NCI-H1105 (cell line): ENCODE measurements around the gene MCHR1.
"Not testable (repeated sequence)": the region's sequence is repeated elsewhere in the genome, so short reads cannot be mapped to it uniquely, and the experiment has no call there.

Experiments
- DNase-seq: peaks from one replicate; lab custom pipeline; 2025; lab: John Stamatoyannopoulos, UW

Gene MCHR1

DNA sequence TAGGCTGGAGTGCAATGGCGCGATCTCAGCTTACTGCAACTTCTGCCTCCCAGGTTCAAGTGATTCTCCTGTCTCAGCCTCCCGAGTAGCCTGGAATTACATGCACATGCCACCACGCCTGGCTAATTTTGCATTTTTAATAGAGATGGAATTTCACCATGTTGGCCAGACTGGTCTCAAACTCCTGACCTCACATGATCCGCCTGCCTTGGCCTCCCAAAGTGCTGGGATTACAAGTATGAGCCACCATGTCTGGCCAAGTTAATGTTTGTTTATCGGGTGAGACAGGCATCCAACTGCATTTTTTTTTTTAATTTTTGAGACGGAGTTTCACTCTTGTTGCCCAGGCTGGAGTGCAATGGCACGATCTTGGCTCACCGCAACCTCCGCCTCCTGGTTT, 22.6 kb upstream of the MCHR1 start:
- not testable (repeated sequence) for DNase-seq

DNA sequence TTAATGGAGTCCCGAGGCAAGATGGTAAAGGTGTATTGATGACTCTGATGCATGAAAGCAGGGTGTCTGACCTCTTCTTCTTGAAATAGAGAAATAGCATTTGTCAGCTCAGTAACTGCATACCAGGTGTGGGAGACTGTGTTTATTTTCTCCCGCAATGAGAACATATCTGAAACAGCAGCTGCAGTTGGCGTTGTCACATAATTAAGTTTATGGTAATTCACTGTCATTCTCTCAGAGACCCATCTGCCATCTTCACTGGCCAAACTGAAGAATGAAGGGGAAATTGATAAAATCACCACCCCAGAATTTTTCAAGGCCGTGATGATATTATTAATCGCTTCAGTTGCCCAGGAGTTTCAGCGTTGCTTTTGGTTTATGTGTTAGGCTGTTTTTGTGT, 20.1 kb upstream of the MCHR1 start:
- no peak for DNase-seq

DNA sequence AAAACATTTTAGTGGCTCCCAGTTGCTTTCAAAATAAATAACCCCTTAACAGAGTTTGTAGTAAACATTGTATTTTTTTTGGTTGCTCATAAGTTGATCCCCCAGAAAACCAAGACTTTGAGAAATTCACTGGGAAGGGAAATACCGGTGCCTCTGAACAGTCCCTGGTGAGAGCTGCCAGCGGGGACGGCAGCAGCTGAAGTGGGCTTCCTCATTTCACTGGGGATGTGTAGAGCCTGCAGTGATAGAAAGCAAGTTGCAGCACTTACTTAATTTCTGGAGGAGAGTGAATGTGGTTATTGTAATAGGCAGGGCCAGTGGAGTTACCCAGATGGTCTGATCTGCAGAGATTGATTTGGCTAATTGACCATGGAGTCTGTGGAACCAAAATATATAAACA, 18.6 kb upstream of the MCHR1 start:
- DNase-seq = no peak

DNA sequence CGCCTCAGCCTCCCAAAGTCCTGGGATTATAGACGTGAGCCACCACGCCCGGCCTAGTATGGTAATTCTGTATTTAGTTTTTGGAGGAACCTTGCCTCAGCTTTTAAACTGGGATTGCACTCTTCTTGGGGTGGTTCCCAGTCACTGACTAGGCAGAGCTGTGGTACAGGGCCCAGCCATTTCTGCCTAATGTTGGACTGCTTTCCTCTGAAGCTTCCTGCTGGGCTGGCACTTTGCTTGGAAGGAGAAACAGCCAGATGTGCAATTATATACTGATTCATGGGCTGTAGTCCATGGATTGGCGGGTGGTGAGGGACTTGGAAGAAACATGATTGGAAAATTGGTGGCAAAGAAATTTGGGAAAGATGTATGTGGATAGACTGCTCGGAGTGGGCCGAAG, 17.6 kb upstream of the MCHR1 start:
- no peak for DNase-seq

DNA sequence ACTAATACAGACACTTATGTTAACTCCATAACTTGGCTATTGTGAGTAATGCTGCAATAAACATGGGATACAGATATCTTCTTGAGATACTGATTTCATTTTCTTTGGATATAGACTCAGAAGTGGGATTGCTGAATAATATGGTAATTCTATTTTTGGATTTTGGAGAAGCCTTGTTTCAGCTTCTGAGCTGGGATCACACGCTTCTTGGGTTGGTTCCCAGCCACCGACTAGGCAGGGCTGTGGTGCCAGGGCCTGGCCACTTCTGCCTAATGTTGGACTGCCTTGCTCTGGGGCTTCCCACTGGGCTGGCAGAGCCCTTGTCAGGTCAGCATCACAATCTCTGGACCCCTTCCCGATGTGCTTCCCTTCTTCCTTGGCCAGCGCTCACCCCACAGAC, 14.0 kb upstream of the MCHR1 start:
- DNase-seq = no peak

DNA sequence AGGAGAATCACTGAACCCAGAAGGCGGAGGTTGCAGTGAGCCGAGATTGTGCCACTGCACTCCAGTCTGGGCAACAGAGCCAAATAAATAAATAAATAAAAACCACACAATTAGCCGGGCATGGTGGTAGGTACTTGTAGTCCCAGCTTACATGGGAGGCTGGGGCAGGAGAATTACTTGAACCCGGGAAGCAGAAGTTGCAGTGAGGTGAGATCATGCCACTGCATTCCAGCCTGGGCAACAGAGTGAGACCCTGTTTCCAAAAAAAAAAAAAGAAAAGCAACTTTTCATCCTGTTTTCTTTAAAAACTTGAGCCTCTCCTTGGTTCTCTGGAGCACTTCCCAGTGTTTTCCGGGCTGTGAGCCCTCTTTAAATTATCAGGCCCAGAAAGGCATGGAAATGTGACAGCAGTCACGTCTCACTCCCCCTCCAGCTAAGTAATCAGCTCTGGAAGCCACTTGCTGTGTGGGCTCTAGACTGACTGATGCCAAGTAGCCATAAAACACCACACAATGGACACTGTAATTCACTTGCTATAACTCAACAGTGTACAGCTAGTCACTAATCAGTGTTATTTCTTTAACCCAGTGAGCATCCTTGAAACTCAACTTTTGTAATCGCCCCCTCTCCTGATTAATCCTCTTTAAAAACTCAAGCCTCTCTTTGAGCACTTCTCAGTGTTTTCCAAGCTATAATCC, 13.0 kb upstream of the MCHR1 start:
- no peak for DNase-seq

DNA sequence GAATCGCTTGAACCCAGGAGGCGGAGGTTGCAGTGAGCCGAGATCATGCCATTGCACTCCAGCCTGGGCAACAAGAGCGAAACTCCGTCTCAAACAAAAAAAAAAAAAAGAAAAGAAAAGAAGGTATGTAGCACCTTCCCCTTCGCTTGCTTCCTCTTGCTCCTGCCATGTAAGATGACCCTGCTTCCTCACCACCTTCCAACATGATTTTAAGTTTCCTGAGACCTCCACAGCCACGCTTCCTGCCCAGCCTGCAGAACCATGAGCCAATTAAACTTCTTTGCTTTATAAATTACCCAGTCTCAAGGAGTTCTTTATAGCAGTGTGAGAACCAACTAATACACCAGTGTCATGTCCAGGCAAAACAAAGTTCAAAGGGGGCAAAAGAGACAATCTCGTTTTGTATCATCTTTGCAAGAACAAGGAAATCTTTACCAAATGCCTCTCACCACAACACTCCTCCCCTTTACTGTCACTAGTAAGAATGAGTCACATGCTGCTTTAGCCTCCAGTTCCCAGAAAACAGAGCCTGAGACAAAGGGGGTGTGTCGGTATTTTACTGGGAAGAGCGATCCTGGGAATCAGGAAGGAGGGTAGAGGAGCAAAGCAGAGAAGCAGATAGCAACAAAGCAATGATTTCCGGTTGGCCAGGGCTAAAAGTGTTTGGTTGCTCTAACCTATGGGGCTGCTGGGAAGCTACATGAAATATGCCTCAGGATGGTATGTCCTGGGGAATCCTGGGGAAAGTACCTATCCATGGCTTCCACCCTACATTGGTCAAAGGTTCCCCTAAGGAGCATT, 10.5 kb upstream of the MCHR1 start:
- DNase-seq = no peak

DNA sequence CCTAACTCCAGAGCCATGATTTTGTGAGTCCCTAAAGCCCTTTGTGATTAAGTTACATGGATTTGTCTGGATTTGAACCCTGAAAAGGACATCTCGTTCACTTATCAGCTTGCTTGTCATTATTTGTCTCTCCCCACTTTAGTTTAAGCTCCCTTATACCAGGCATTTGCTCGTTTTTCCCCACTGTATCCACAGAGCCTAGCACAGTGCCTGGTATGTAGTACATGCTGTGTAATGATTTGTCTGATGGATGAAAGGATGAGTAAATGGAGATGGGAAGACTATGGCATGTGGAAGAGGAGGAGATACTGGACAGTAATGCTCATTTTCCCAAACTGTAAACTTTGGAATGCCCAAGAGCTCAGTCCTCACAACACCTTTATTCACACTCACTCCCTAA, 9.2 kb upstream of the MCHR1 start:
- DNase-seq = no peak

DNA sequence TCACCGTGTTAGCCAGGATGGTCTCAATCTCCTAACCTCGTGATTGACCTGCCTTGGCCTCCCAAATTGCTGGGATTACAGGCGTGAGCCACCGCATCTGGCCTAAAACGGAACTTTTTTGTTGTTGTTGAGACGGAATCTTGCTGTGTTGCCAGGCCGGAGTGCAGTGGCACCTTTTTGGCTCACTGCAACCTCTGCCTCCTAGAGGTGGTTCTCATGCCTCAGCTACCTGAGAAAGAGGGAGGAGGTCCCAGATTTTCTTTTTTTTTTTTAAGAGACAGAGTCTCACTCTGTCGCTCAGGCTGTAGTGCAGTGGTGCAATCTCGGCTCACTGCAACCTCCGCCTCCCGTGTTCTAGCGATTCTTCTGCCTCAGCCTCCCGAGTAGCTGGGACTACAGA, 7.9 kb upstream of the MCHR1 start:
- no peak for DNase-seq

DNA sequence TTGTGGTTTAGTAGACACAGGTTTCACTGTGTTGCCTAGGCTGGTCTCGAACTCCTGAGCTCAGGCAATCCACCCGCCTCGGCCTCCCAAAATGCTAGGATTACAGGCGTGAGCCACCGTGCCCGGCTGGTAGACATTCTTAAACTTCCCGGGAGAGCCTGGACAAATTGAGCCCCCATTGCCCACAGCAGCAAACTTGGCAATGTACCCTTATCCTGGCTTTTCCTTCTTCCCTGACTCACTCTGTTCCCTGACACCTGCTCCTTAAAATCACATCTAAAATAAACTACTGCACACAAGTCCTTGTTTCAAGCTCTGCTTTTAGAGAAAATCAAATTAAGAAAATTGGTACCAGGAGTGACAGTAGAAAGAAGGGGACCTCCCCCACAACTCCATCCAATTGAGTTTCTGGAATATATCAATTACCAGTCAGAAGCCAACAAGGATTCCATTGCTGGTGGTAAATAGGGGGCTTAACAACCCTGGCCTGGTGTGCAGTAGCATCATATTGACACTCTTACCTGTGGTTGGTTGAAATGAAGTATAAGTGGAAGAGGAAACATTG, 7.4 kb upstream of the MCHR1 start:
- DNase-seq = no peak

DNA sequence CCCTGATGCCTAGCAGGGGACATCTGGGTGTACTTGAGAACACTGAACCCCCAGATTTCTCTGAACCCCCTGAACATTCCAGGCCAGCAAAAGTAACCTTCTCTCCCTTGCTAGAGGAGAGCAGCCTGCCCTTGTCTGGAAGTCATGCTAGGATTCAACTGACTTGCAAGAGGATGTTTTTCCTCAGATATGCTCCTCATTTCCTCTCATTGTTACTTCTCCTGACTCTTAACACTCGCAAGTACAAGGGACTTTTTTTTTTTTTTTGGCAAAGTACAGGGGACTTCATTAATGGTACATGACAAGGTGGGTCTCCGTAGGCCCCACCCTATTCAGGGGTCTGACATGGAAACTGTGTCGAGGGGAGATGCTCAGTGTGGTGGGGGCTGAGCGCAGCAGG, 6.3 kb upstream of the MCHR1 start:
- no peak for DNase-seq

DNA sequence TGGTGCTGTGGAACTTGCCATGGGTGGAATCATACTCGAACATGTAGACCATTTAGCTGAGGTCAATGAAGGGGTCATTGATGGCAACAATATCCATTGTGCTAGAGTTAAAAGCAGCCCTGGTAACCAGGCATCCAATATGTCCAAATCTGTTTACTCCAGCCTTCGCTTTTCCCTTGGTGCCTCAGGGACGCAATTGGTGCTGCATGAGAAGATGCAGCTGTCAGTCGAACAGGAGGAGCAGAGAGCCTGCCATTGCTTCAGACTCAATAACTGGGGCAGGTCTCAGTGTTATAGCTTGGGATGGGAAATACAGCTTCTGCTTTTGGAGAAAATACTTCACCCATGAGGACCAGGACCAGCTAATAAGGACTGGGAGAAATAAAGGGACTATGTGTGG, 5.0 kb upstream of the MCHR1 start:
- DNase-seq = no peak

DNA sequence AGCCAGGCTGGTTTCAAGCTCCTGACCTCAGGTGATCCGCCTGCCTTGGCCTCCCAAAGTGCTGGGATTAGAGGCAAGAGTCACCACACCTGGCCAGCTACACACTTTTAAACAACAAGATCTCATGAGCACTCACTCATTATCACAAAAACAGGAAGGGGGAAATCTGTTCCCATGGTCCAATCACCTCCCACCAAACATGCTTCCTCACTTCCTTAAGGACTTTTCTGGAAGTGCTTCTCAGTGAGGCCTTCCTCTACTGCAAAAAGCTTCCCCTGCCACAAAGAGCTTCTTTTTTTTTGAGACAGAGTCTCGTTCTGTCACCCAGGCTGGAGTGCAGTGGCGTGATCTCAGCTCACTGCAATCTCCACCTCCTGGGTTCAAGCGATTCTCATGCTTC, 3.1 kb upstream of the MCHR1 start:
- DNase-seq = not testable (repeated sequence)

DNA sequence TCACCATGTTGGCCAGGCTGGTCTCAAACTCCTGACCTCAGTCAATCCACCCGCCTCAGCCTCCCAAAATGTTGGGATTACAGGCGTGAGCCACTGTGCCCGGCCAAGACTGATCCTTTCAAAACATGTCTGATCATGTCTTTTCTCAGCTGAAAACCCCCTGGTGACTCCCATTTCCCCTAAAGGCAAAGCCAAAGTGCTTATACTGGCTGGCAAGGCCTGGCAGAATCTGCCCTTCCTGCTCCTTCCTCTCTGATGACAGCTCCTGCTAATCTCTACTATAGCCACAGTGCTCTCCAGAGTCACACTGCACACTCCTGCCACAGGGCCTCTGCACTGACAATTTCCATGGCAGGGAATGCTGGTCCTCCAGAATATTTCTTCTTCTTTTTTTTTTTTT, 2.6 kb upstream of the MCHR1 start:
- DNase-seq = no peak

DNA sequence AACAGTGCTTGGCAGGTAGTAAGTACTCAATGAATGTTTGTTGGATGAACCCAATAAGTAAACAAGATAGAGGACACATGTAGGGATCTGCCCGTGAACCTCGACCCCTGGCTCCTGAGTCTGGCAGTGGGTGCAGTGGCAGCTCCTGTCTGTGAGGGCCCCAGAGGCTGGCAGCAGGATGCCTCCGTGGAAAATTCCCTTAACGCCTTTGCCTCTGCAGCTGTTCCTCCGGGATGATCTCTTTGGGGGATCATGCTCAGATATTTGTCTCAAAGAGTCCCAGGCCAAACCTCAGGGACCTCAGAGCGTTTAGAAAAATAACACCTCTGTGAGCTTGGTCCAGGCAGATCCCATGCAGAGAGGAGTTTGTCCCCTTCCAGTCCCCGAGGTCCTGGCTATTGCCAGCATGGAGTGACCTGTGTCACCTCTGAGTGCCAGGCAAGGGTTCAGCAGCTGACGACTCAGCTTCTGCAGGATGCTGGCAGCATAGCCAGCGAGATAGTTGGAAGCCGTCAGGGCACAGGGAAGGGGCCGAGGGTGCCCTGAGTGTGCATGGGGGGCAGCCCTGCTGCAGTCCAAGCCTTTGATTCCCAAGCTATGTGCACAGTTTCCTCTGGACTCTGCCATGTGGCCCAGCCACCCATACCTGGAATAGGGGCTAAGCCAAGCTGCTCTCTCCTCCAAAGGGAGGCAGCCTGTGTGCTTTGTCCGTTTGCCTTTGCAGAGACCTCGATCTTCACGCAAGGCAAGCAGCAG, 613 bp upstream of the MCHR1 start:
- DNase-seq = no peak

DNA sequence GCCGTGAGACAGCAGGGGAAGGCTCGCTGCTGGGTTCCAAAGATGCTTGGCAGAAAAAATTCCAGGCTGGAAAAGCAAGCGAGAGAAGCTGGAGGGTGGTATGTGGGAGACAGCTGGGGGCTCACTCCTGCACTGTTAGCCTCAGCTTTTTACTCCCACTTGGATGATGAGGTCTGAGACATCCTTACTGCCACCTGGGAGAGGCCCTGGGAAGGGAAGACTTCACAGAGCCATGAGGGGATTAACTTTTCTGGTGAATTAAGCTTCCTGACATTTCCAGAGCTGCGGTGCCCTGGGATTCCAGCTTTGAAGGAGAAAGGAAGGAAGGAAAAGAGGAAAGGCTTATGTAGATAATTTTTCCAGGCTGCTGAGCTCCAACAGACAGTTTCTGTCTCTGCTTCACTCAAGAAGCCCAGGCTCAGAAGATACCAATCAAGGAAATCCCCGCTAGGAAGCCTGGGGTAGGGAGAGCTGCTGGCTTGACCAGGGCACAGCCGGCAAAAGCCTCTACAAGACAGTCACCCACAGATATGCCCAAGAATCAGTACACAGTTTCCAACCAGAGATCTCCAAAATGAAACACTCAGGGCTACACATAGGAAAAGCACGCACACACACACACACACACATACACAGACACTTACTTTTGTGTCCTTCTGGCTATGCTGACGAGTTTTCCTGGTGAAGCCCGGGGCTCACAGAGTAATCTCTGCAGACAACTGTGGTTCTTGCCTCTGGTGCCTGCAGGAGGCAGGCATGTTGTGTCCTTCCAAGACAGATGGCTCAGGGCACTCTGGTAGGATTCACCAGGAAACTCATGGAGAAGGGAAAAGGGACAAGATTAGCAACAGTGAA, 907 bp downstream of the MCHR1 start:
- no peak for DNase-seq

DNA sequence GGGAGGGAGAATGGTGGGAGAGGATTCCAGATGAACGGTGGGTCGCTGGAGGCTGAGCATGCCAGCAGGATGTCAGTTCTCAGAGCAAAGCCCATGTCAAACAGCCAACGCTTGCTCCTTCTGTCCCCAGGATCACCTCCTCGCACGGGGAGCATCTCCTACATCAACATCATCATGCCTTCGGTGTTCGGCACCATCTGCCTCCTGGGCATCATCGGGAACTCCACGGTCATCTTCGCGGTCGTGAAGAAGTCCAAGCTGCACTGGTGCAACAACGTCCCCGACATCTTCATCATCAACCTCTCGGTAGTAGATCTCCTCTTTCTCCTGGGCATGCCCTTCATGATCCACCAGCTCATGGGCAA, 1.5 kb downstream of the MCHR1 start:
- DNase-seq = no peak

DNA sequence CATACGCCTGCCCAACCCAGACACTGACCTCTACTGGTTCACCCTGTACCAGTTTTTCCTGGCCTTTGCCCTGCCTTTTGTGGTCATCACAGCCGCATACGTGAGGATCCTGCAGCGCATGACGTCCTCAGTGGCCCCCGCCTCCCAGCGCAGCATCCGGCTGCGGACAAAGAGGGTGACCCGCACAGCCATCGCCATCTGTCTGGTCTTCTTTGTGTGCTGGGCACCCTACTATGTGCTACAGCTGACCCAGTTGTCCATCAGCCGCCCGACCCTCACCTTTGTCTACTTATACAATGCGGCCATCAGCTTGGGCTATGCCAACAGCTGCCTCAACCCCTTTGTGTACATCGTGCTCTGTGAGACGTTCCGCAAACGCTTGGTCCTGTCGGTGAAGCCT, 2.2 kb downstream of the MCHR1 start:
- DNase-seq = no peak

DNA sequence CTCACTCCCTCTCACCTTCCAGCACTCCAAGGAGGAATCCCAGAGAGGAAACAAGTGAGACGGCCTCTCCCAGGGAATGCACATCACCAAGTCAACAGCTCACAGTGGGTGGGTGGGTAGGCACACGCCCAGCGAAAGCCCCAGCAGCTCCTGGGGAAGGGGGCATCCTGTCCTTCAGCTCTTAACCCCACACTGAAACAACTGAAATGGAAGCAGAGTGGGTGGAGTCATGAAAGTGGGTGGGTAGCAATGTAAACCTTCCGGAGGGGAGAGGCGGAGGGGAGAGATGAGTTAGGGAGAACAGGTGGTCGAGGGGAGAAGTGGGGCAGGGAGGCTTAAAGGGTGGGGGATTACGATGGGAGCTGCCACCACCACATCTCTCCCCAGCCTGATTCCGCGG, 5.4 kb downstream of the MCHR1 start:
- no peak for DNase-seq

DNA sequence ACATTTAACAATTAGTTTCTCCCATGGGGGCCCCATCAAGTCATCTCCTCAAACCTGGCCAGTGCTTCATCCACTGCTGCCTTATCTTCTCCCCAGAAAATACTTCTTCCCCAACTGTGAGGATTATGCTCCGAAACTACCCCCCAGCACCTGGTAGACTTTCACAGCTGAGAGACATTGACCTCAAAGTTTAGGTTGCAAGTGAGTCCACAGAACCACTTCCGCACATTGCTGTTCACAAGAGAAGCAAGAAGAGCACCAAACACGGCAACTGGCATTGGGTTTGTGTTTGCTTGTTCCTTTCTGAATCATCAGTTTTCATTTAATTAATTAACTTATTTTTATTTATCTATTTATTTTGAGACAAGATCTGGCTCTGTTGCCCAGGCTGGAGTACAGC, 6.1 kb downstream of the MCHR1 start:
- DNase-seq = no peak

DNA sequence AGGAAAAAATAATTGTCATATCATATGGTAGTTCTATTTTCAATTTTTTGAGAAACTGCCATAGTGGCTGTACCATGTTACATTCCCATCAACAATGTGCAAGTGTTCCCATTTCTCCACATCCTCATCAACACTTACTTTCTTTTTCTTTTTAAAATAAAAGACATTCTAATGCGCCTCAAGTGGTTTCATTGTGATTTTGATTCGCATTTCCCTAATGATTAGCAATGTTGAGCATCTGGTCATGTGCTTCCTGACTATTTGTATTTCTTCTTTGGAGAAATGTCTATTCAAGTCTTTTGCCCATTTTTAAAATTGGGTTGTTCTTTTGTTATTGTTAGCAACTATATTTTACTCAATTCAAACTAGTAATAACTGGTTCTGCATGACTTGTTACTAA, 8.4 kb downstream of the MCHR1 start:
- no peak for DNase-seq

DNA sequence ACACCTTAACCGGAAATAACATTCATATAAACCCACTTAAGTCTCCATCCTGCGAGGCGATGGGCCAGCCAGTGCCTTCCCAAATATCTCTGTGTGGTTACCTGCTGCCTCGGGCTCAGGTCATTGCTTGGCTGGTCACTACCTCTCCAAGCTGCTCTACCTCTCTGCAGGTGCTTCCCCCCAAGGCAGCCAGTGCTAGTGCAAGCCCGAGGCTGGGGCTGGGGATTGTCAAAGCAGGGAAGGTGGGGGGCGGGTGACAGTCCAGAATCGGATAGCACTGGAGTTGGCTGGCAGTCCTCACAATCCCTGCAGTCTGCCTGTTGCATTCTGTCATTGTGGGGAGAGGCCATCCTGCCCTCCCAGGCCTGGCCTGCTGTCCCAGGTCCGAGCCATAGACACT, 11.1 kb downstream of the MCHR1 start:
- DNase-seq = no peak
